ENCODE measurements around the gene GOLM1.

Gene GOLM1

DNA sequence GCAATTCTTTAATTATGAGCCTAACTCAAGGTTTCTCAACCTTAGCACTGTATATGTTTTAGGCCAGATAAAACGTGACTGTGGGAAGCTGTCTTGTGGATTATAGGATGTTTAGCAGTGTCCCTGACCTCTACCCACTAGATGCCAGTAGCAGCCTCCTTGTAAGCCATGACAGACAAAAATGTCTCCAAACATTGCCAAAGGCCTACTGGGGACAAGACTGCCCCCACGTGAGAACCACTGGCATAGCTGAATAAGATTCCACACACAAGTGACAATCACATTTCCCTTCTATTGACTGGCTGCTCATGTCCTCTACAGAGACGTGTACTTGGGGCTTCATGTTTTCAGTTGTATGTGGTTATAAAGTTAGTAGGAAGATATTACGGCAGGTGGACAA, 55.4 kb downstream of the GOLM1 start:
- DNase-seq: peak; percentile 22

DNA sequence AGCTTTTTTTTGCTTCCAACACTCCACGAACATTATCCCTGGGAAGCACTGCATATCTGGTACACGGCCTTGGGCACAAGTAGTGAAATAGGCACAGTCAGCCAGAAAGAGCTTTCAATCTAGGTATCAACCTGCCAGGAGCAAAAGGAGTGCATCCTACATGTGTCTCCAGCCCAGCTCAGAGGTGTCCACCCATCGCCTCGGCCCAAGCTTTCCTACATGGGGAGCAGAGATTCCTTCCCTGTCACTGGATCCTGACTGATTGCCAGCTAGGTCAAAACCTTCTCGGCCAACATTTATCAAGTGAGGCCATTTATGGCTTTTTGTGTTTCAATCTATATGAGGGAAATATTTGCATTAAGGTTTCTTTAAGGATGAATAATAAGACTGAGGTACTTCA, 55.8 kb downstream of the GOLM1 start:
- DNase-seq: no peak

DNA sequence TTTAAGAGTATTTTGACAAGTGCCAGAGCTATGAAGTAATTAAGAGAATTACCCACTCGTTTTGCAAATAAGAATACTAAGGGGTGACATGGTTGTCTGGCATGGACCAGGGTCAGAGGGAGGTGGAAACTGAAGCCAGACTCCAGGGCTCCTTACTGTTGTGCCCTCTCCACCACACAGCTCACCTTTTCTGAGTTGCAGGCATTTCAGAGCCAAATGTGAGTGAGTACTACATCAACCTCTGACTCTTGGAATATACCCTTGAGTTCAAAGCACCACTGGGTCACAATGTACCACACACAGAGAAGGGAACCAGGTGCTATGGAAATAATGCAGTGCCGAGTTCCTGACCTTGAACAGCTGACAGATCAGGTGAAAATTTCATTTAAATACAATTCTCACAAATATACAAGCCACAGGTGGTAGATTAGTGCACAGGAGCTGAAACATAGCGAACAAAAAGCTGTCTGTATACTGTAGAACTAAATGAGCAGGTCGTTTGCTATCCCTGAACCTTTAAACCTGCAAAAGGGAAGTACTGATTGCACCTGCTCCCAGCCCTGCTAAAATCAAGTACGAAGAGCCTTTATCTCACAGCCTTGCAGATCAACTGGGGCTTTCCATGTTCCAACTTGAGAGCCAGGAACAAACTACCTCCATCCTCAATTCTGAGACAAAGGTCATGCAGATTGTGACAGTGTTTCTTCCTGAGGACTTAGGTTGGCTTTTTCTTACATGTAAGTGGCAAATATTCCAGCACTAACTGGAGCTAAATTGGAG, 57.0 kb downstream of the GOLM1 start:
- no peak for DNase-seq

DNA sequence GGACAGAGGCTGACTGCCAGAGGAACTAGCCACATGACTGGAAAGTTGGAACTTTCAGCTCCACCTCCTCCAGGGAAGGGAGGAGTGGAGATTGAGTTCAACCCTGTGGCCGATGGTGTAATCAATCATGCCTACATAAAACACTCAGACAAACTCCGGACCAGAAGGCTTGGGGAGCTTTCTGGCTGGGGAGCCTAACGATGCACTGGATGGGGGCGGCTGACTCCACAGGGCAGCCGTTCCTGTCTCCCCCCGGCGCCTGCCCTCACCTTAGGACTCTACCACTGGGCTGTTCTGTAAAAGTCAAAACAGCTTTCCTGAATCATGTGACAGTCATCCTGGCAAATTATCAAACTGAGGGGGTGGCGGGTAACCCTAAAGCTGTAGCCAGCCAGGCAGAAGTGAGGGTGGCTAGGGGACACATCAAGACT, 58.0 kb downstream of the GOLM1 start:
- DNase-seq: no peak

DNA sequence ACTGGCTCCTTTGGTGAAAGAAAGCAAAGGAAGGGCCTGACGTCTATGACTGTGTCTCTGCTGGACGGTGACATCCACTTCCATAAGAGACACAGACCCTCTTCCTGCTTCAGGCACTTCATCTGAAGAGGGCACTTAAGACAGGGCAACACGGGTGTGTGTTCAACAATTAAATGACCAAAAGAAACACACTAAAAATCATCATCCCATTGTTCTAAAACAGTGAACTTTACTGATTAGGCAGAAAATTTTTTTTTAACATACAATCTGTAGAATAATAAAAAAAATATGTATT, 58.5 kb downstream of the GOLM1 start:
- DNase-seq: no peak

DNA sequence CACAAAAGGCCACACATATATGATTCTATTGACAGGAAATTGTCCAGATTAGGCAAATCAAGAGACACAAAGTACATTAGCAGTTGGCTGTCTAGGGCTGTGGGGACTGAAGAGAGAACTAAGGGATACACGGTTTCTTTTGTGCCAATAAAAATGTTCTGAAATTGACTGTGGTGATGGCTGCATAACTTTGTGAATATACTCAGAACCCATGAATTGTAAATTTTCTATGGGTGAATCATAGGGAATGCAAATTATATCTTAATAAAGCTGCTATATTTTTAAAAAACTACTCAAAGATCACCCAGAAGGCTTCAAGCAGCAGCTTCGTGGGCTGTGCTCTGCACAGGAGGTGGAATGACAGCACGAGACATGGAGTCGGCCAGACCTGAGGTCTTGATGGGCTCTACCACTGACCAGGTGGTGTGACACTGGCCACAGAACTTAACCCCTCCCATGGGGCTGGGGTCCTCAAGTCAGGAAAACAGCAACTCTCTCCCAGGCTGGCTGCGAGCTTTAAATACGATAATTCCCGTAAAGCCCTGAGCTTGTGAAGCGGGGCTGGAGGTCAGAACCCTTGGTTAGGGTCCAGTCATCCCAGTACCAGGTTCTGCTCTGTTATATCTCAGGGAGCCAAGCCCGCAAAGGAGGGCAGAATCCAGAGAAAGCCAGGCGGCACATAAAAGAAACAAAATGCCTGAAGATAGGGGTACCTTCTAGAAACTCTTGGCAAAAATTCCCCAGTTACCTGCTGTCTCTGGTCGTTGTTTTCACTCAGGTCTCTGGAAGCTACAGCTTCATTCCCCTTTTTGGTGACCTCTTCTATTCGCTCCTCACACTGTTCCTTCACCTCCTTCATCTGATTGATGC, 59.1 kb downstream of the GOLM1 start:
- no peak for DNase-seq

DNA sequence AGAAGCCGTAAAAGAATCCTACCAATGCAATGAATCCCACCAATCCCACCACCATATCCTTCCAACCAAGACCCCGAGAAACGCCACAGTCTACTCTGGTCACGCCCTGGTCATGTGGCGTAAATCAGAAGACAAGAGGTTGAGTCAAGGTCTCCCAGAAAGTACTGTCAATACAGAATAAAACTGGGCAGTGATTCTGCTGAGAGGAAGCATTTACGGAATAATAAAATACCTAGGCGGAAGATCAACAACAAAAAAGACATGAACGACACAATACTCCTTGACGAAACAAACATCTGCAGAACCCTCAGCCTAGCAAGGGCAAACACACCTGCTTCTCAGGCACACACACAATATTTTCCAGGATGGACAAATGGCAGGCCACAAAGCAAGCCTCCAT, 62.8 kb downstream of the GOLM1 start:
- no peak for DNase-seq

DNA sequence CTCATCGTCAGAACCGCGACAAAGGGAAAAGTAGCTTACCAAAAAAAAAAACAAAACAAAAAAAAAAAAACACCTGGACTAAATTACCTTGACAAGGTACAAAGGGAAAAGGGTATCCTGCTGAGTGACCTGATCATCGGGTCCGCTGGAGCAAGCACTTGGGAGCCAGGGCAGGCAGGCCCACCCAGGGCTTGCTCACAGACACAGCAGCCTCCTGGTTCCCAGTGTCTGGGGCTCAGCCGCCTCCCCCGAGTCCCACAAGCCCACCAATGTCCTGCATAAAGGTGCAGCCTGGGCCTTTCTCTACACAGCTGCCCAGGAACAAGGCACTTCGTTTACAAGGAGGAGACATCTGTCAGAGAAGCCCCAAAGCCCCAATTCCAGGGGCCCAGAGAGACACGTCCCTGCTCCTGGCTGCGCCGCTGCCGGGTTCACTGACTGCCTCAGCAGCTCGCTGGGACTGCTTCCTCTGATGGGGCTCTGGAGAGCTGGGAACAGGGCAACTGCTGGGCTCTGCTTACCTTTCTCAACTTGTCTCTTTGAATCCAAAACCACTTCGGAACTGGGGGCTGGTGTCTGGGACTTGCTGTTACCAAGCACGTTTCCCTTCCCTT, 63.4 kb downstream of the GOLM1 start:
- peak; percentile 40 for DNase-seq

DNA sequence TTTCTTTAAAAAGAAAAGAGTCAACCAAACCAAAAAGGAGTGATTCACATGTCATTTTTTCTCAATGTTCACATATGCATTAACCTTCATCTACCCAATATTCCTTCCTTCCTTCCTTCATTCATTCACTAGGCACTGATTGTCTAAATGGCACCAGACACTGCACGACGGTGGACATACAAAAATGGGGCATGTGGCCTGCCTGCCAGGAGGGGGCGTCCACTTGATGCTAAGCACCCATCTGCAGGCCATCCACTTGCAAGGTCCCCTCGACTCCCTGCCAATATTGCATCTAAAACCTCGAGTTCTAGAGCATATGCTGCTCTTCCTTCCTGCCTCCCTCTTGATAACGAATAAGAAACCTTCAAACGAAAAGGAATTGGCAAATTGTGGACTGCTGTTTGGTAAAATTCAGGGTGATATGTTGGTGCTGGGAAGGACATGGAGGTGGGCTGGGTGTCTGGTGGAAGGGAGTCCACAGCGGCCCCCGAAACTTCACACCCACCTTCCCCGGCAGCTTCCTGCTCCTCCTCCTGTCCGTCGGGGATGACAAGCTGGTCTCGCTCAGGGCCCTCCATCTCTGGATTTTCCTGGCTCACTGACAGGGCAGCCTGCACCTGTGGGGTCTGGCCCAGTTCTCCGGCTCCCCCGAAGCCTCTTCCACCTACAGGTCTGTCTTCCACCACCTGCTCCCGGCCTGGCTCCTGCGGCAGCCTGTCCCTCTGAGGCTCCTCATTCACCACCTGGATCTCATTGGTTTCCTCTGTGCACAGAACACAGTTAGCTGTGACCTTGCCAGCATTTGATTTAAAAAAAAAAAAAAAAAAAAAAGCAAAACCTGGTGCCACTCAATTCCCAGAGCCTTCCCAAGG, 64.3 kb downstream of the GOLM1 start:
- DNase-seq: peak; percentile 68

DNA sequence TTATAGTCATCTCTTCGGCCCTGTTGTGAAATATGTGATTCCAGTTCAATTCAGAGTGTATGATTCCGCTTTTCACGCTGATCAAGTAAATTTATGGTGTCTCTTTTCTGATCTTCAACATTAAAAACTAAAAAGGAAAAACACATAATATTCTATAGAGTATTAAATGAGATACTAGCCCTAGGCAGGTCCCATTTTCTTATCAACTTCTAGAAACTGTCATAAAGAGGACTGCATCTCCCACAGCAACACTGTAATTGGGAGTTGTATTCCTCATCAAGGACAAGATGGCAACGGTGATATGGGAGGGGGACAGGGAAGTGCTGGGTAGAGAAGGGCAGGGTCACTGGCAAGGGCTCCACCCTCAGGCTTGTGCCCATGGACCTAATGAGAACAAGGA, 71.6 kb downstream of the GOLM1 start:
- no peak for DNase-seq

DNA sequence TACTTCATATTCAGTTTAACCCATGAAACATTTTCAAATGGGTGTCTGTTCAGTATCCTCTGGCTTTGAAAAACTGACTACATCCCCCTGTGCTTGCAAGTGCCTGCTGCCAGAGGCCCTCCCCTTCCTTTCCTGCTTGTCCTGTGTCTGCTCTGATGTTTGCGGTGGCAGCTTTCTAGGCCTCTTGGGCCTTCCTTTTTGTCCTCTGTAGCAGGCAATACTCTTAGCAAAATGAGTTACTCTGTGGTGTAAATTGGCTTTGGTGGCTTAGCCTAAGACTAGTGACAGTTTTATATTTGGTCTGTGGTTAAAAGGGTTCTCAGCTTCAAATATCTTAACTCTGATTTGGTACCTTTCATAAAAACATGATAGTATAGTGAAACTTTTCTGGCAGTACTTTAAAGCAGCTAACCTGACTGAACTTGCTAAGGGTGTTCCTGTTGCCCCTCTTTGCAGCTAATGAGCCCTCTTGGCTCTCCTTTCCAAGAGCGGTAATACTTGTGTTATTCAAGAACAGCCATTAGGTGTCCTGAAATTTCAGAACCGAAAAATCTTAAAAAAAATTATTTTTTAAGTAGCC, 76.6 kb downstream of the GOLM1 start:
- DNase-seq: no peak

DNA sequence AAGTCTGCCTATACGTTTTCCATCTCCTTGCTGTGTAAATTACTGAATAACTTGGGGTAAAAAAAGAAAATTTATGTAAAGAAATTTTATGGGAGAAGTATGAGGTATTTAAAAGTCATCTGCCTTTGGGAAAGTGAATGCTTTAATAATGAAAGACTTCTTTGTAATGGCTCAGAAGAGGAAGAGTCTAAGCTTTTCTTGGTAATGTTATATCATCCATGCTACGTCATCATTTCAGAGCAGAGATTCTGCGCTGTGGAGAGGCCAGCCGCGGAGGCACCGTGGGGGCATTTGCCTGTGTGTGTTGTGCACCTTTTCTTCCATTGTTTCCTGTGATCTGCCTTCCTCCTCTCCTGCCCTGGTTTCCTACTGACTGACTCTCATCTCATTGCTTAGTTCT, 78.2 kb downstream of the GOLM1 start:
- no peak for DNase-seq

DNA sequence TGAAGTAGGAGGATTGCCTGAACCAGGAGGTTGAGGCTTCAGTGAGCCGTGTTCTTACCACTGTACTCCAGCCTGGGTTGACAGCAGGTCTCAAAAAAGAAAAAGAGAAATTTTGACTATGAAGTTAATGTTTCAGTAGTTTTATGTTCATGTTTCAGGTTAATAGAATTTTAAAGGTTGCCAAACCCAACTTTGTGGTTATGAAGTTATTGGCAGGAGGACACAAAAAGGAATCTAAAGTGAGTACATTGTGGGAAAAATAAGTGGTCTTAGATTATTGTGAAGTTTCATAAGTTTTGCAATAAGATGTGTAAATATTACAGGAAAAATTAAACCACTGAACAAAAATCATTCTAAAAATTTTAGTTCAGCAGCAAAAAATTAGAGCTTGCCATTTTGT, 78.6 kb downstream of the GOLM1 start:
- DNase-seq: no peak

DNA sequence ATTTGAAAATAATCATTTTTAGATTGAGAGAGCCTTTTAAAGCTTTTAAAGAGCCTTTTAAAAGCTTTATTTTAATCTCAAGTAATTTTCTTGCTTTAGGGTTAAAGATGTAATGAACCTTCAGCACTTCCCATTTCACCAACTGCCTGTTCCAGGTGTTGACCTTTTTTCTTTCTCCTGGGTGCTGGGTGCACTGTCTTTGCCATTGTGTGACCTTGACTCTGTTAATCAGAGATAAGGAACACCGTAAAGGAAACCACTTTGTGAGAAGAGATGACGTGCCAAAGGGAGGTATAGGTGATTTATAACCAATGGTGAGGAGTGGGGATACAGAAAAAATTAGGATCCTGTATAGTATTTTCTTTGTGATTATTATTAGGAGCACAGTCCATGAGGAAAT, 90.2 kb downstream of the GOLM1 start:
- no peak for DNase-seq

DNA sequence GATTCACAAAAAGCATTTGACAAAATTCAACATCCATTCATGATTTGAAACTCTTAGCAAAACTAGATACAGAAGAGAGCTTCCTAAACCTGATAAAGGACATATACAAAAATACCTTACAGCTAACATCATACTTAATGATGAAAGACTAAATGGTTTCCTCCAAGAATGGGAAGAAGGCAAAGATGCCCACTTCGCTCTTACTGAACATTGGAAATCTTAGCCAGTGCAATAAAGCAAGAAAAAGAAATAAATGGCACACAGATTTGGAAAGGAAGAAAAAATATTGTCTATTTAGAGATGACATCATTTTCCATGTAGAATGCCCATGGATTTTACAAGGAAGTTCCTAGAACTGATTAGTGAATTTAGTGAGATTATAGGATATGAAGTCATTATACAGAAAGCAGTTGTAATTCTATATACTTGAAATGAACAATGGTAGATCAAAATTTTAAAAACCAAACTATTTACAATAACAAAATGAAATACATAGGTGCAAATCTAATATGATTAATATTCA, 94.0 kb downstream of the GOLM1 start:
- DNase-seq: no peak

DNA sequence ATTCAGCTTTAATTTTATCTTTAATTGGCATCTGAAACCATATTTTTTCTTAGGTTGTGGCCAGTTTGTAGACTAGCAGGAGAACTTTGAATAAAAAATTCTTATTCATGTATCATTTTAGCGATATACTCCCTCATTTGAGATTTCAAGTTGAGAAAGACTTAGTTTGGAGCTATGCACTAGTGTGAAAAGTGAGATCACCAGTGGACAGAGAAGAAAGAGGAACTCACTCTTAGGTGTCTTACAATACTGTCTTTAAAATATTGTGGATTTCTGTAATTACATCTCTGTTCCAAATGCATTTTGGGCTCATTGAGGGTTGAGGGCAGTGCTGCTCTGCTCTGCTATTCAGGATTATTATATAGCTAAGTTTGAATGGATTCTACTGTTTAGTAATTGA, 103.8 kb downstream of the GOLM1 start:
- no peak for DNase-seq

DNA sequence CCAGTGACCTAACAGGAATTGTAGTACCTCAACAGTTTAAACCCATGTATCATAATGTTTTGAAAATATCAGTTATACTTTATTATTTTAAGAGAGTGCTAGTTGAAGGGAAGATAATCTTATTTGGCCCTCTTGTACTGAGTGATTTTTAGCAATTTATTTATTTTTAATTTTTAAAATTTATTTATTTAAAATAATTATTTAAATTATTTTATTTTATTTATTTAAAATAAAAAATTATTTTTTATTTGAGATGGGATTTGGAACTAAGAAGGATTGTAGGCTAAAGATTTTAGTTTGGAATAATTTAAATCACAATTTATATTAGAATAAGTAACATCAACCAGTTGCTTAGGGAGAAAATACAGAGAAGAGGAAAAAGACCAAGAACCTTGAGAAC, 104.3 kb downstream of the GOLM1 start:
- DNase-seq: no peak

DNA sequence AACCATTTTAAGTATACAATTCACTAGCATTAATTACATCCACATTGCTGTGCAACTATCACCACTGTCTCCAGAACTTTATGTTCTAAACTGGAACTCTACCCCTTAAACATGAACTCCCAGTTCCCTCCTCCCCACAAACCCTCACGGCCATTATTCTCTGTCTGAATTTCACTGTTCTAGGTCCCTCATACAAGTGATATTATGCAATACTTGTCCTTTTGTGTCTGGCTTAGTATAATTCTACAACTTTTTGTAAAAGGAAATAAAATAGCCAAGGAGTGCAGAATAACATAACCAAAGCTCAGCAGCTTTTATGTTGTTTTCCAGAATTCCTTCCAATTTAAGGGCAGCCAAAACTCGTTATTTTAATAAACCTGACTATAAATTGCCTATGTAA, 105.2 kb downstream of the GOLM1 start:
- DNase-seq: no peak

DNA sequence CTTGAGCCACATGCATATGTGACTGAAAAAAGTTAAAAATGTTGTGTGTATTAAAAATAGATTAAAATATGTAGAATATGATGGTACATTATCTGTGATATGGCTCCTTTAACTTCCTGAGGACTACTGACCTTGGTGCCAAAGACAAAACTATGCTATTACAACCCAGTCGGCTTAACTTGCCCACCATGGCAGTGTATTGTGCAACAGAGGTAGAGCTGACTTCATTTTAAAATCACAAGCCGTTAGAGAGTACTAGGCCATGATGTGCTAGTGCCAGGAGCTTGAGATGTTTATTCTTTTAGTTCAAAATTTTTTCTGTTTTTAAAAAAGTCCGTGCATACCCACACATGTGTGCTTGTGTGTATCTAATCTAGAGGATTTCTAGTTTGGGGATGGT, 112.1 kb downstream of the GOLM1 start:
- DNase-seq: no peak

DNA sequence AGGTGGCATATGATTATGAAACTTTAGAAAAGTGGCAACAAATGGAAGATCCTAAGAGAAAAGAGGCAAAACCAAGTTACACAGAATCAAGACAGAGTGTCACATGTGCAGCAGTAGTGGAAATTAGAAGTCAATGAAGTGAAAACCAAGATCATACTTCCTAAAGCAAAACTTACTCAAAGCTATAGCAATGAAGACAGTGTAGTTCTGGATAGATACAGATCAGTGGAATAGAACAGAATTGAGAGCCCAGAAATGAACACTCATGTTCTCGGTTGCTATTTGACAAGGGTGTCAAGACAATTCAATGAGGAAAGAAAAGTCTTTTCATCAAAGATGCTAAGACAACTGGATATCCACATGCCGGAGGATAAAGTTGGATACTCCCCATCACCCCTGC, 114.9 kb downstream of the GOLM1 start:
- no peak for DNase-seq

DNA sequence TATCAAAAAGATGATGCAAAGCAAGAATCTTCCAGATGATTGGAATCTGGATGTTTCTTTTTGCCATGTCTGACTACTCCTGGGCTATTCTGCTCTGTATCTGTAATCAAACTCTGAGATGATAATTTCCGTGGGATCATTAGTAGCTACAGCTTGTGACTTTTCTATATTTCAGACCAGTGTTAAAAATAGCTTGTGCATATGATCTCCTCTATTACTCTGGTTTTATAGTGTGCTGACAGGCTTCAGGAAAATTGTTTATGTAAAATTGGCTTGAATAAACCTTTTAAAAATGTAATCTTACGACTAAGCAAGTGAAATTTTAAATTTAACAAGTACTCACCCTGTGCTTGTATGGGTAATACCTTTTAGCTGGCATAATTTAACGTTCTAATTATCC, 118.0 kb downstream of the GOLM1 start:
- DNase-seq: no peak

DNA sequence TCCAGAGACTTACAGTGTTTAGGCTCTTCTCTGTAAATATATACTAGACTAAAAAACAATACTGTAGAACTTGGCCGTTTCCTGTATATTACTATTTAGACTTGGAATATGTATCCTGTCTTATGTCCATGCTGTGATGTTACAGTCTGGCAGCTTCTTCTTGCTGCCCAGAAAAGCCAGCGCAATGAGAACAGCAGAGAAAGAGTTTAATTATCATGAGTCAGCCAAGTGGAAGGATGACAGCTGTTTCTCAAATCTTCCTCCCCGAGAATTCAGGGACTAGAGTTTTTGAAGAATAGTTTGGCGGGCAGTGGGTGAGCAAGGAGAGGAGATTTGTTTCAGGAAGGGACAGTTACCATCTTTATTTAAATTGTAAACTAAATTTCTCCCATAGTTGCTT, 120.9 kb downstream of the GOLM1 start:
- DNase-seq: no peak
